Liver (tissue), 10 donors: ENCODE measurements around the gene CCDC78. TPM values are rescaled to one million over a fixed set of nuclear protein-coding genes. Genes with fewer than 3 reads are reported as not detected.

Experiments used
- DNase-seq: peaks from one replicate; pipeline ENCODE4 v3.0.0-alpha.2; 2017; ENCODE audit warnings: low spot score
- H3K27ac ChIP-seq, 2 donors: one replicate each; pipeline ENCODE4 v1.7.0; 2013; ENCODE audit warnings: inconsistent platforms in 2 of 2, low read length in 2 of 2, control low read depth in 1 of 2, low read depth in 1 of 2, mild to moderate bottlenecking in 1 of 2
- H3K27me3 ChIP-seq, 4 donors: one replicate each; pipeline versions ENCODE4 v1.6.1 to v1.7.0; 2013; ENCODE audit warnings: low read length in 3 of 4, inconsistent platforms in 1 of 4, mild to moderate bottlenecking in 1 of 4, moderate library complexity in 1 of 4; ENCODE audit not compliant: control insufficient read depth in 4 of 4, insufficient read depth in 4 of 4
- H3K36me3 ChIP-seq, 4 donors: one replicate each; pipeline versions ENCODE4 v1.6.1 to v1.7.0; 2013; ENCODE audit warnings: low read length in 3 of 4, mild to moderate bottlenecking in 3 of 4, low read depth in 1 of 4, moderate library complexity in 1 of 4; ENCODE audit not compliant: control insufficient read depth in 4 of 4, insufficient read depth in 3 of 4
- H3K4me1 ChIP-seq, 4 donors: one replicate each; pipeline versions ENCODE4 v1.6.1 to v1.7.0; 2013; ENCODE audit warnings: low read length in 3 of 4, mild to moderate bottlenecking in 3 of 4, moderate library complexity in 1 of 4; ENCODE audit not compliant: control insufficient read depth in 4 of 4, insufficient read depth in 4 of 4
- H3K4me3 ChIP-seq, 3 donors: one replicate each; pipeline versions ENCODE4 v1.6.1 to v1.7.0; 2013; ENCODE audit warnings: low read length in 3 of 3, control low read depth in 1 of 3, low read depth in 1 of 3, mild to moderate bottlenecking in 1 of 3
- H3K9ac ChIP-seq, 2 donors: one replicate each; pipeline ENCODE4 v1.7.0; 2013; ENCODE audit warnings: low read length in 2 of 2, mild to moderate bottlenecking in 2 of 2, moderate library complexity in 2 of 2, control low read depth in 1 of 2, low read depth in 1 of 2
- H3K9me3 ChIP-seq, 4 donors: one replicate each; pipeline versions ENCODE4 v1.6.1 to v1.7.0; 2013; ENCODE audit warnings: low read length in 3 of 4; ENCODE audit not compliant: control insufficient read depth in 4 of 4
- NR2F2 ChIP-seq: IDR thresholded peaks from 2 replicates; pipeline ENCODE4 v1.6.1; 2016; ENCODE audit warnings: antibody characterized with exemption
- SP1 ChIP-seq: IDR thresholded peaks from 2 replicates; pipeline ENCODE4 v1.6.1; 2018; ENCODE audit warnings: antibody characterized with exemption, mild to moderate bottlenecking
- YY1 ChIP-seq: IDR thresholded peaks from 2 replicates; pipeline ENCODE4 v1.6.1; 2016; ENCODE audit warnings: antibody characterized with exemption, mild to moderate bottlenecking
- WGBS: extraction: QIAGEN DNeasy Blood & Tissue Kit; methylation state at CpG from one replicate; pipeline ENCODE4 v1.1.7; 2013; 5-methylcytosine and 5-hydroxymethylcytosine counted together
- polyA plus RNA-seq, 2 donors: library from polyadenylated mRNA; stranded (reverse) in 1 of 2; unstranded in 1 of 2; fragments of 200-250 nt in 1 of 2; fragments of >200 nt in 1 of 2; fragmentation: Nextera tagmentation in 1 of 2; extraction: Ambion mirVana in 1 of 2; gene quantifications; one replicate each; pipeline versions ENCODE4 v1.2.1 to v1.2.3, GENCODE V29; 2013 to 2015
- small RNA-seq: library from RNA; depleted of rRNA; stranded (forward); fragments of <200 nt; gene quantifications from one replicate; pipeline ENCODE3, GENCODE V24; 2014
- total RNA-seq, 2 donors: library from RNA; depleted of rRNA; stranded (reverse); fragments of >200 nt; gene quantifications; one replicate each; pipeline ENCODE4 v1.2.3, GENCODE V29; 2014
- donor health status: healthy.
- donor health status: healthy.
- donor health status: healthy.
- donor health status: healthy.
- donor health status: healthy.

The CCDC78 gene
- total and polyA plus RNA-seq, 4 donors: 0.05 to 0.28 (median 0.08) TPM; not detected in 1

DNA sequence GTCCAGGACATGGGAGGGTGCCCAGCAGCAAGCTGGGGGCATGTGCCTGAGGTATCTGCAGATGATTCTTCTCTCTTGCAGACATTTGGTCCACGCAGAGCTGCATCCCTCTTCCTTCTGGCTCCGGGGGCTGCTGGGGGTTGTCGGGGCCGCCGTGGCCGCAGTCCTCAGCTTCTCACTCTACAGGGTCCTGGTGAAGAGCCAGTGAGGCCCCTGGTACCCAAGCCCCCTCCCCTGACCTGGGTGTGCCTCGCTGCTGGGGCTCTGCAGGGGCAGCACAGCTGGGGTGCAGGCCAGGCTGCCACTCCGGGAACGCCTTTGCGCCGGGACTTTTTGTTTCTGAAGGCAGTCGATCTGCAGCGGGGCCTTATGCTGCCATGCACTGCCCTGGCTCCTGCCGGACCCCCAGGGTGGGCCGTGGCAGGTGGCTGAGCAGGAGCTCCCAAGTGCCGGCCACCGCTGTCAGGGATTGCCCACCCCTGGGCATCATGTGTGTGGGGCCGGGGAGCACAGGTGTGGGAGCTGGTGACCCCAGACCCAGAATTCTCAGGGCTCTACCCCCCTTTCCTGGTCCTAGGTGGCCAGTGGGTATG lies 52.7 kb downstream of the CCDC78 start:
- Histone ChIP-seq H3K4me1 (peaks cover 9 to 27% (median 15%) of the 10 kb centered on the region in 4 donors), H3K36me3 (peaks cover 5 to 37% (median 19%) of the 10 kb centered on the region in 4 donors), H3K27me3 (no peaks in the 10 kb centered on the region), H3K9ac (no peak overlapping the region), H3K9me3 (no peaks in the 10 kb centered on the region), H3K4me3 (no peak overlapping the region), H3K27ac (no peak overlapping the region)
- no peak for TF ChIP-seq SP1
- no peak for TF ChIP-seq YY1
- no peak for TF ChIP-seq NR2F2
- 96% methylated on average over 18 of the region's 18 CpGs for WGBS
- no peak for DNase-seq

GRCh38 chr16:672851-673250 lies 53.4 kb downstream of the CCDC78 start:
- Histone ChIP-seq H3K9me3 (no peaks in the 10 kb centered on the region), H3K9ac (no peak overlapping the region), H3K4me3 (no peak overlapping the region), H3K36me3 (peaks cover 5 to 37% (median 19%) of the 10 kb centered on the region in 4 donors), H3K27ac (no peak overlapping the region), H3K4me1 (peaks cover 9 to 28% (median 15%) of the 10 kb centered on the region in 4 donors), H3K27me3 (no peaks in the 10 kb centered on the region)
- TF ChIP-seq SP1: no peak
- no peak for DNase-seq
- WGBS: 95% methylated on average over 21 of the region's 21 CpGs

Small RNA genes within 50 kb of the gene (small RNA-seq; reads per million reads assigned to genes)
- not detected for gene MIR662

Other genes starting within 250 kb of the CCDC78 start
- 10 to 100 TPM; 26.2 to 37.2 TPM for gene CAPN15, start 198.7 kb downstream of the CCDC78 start, total RNA-seq
- 10 to 100 TPM in 1 of 2 donors, 1 to 10 TPM in 1; 5.9 to 17.0 TPM for gene CAPN15, start 198.7 kb downstream of the CCDC78 start, polyA plus RNA-seq
- not detected for gene PRR35, start 166.0 kb downstream of the CCDC78 start, total RNA-seq
- gene PRR35, start 166.0 kb downstream of the CCDC78 start, polyA plus RNA-seq: not detected
- gene NHLRC4, start 159.4 kb downstream of the CCDC78 start, total RNA-seq: 1 to 10 TPM in 1 of 2 donors, under 1 TPM in 1; 0.25 to 7.0 TPM
- under 1 TPM in 1 of 2 donors, not detected in 1; 0.17 TPM for gene NHLRC4, start 159.4 kb downstream of the CCDC78 start, polyA plus RNA-seq
- 100 to 1,000 TPM in 1 of 2 donors, 10 to 100 TPM in 1; 16.8 to 144 TPM for gene PIGQ, start 156.5 kb downstream of the CCDC78 start, total RNA-seq
- 10 to 100 TPM; 18.9 to 22.4 TPM for gene PIGQ, start 156.5 kb downstream of the CCDC78 start, polyA plus RNA-seq
- gene RAB40C, start 136.4 kb downstream of the CCDC78 start, total RNA-seq: 10 to 100 TPM in 1 of 2 donors, 1 to 10 TPM in 1; 7.7 to 11.0 TPM
- gene RAB40C, start 136.4 kb downstream of the CCDC78 start, polyA plus RNA-seq: 10 to 100 TPM in 1 of 2 donors, 1 to 10 TPM in 1; 6.1 to 10.7 TPM
- 1 to 10 TPM in 1 of 2 donors, under 1 TPM in 1; 0.67 to 1.2 TPM for gene WFIKKN1, start 95.5 kb downstream of the CCDC78 start, total RNA-seq
- under 1 TPM; 0.19 to 0.24 TPM for gene WFIKKN1, start 95.5 kb downstream of the CCDC78 start, polyA plus RNA-seq
- gene METTL26, start 90.1 kb downstream of the CCDC78 start, total RNA-seq: 10 to 100 TPM; 26.3 to 28.1 TPM
- gene METTL26, start 90.1 kb downstream of the CCDC78 start, polyA plus RNA-seq: 10 to 100 TPM; 54.6 to 69.1 TPM
- 10 to 100 TPM; 16.3 to 45.5 TPM for gene MCRIP2, start 84.6 kb downstream of the CCDC78 start, total RNA-seq
- gene MCRIP2, start 84.6 kb downstream of the CCDC78 start, polyA plus RNA-seq: 10 to 100 TPM; 77.4 to 97.3 TPM
- gene WDR90, start 77.1 kb downstream of the CCDC78 start, total RNA-seq: 10 to 100 TPM in 1 of 2 donors, 1 to 10 TPM in 1; 10.0 to 13.4 TPM
- 1 to 10 TPM; 4.7 to 5.9 TPM for gene WDR90, start 77.1 kb downstream of the CCDC78 start, polyA plus RNA-seq
- 10 to 100 TPM; 20.8 to 31.0 TPM for gene RHOT2, start 58.3 kb downstream of the CCDC78 start, total RNA-seq
- gene RHOT2, start 58.3 kb downstream of the CCDC78 start, polyA plus RNA-seq: 10 to 100 TPM; 37.5 to 37.9 TPM
- under 1 TPM; 0.67 to 0.84 TPM for gene RHBDL1, start 50.8 kb downstream of the CCDC78 start, total RNA-seq
- gene RHBDL1, start 50.8 kb downstream of the CCDC78 start, polyA plus RNA-seq: under 1 TPM; 0.35 to 0.74 TPM
- 10 to 100 TPM; 32.4 to 38.2 TPM for gene STUB1, start 46.0 kb downstream of the CCDC78 start, total RNA-seq
- 10 to 100 TPM; 62.2 to 74.4 TPM for gene STUB1, start 46.0 kb downstream of the CCDC78 start, polyA plus RNA-seq
- 10 to 100 TPM; 21.2 to 35.8 TPM for gene JMJD8, start 42.1 kb downstream of the CCDC78 start, total RNA-seq
- 10 to 100 TPM; 30.9 to 52.6 TPM for gene JMJD8, start 42.1 kb downstream of the CCDC78 start, polyA plus RNA-seq
- 1 to 10 TPM; 4.4 to 6.7 TPM for gene WDR24, start 36.0 kb downstream of the CCDC78 start, total RNA-seq
- gene WDR24, start 36.0 kb downstream of the CCDC78 start, polyA plus RNA-seq: 1 to 10 TPM; 4.2 to 8.0 TPM
- under 1 TPM in 1 of 2 donors, not detected in 1; under 0.01 TPM for gene FBXL16, start 20.6 kb downstream of the CCDC78 start, total RNA-seq
- gene FBXL16, start 20.6 kb downstream of the CCDC78 start, polyA plus RNA-seq: under 1 TPM in 1 of 2 donors, not detected in 1; 0.14 TPM
- gene METRN, start 11.3 kb downstream of the CCDC78 start, total RNA-seq: 1 to 10 TPM; 5.9 to 8.3 TPM
- 10 to 100 TPM in 1 of 2 donors, 1 to 10 TPM in 1; 4.6 to 22.9 TPM for gene METRN, start 11.3 kb downstream of the CCDC78 start, polyA plus RNA-seq
- gene ANTKMT, start 5.3 kb downstream of the CCDC78 start, total RNA-seq: 10 to 100 TPM; 14.0 to 17.6 TPM
- 10 to 100 TPM; 21.8 to 29.7 TPM for gene ANTKMT, start 5.3 kb downstream of the CCDC78 start, polyA plus RNA-seq
- gene HAGHL, start 663 bp upstream of the CCDC78 start, total RNA-seq: 1 to 10 TPM in 1 of 2 donors, under 1 TPM in 1; 0.67 to 1.1 TPM
- gene HAGHL, start 663 bp upstream of the CCDC78 start, polyA plus RNA-seq: under 1 TPM; 0.25 to 0.32 TPM
- 10 to 100 TPM; 16.9 to 24.3 TPM for gene CIAO3, start 14.6 kb upstream of the CCDC78 start, total RNA-seq
- gene CIAO3, start 14.6 kb upstream of the CCDC78 start, polyA plus RNA-seq: 10 to 100 TPM; 13.2 to 16.0 TPM
- gene MSLN, start 34.3 kb upstream of the CCDC78 start, total RNA-seq: under 1 TPM; 0.08 to 0.65 TPM
- gene MSLN, start 34.3 kb upstream of the CCDC78 start, polyA plus RNA-seq: under 1 TPM in 1 of 2 donors, not detected in 1; 0.03 TPM
- 1 to 10 TPM; 8.2 to 9.7 TPM for gene RPUSD1, start 61.9 kb upstream of the CCDC78 start, total RNA-seq
- gene RPUSD1, start 61.9 kb upstream of the CCDC78 start, polyA plus RNA-seq: 10 to 100 TPM in 1 of 2 donors, 1 to 10 TPM in 1; 4.5 to 10.7 TPM
- 10 to 100 TPM in 1 of 2 donors, 1 to 10 TPM in 1; 5.1 to 15.6 TPM for gene CHTF18, start 62.2 kb upstream of the CCDC78 start, total RNA-seq
- 1 to 10 TPM; 1.7 to 2.6 TPM for gene CHTF18, start 62.2 kb upstream of the CCDC78 start, polyA plus RNA-seq
- gene GNG13, start 74.3 kb upstream of the CCDC78 start, total RNA-seq: not detected
- not detected for gene GNG13, start 74.3 kb upstream of the CCDC78 start, polyA plus RNA-seq
- gene LMF1, start 244.5 kb upstream of the CCDC78 start, total RNA-seq: 10 to 100 TPM in 1 of 2 donors, 1 to 10 TPM in 1; 8.8 to 24.3 TPM
- 10 to 100 TPM; 11.5 to 13.6 TPM for gene LMF1, start 244.5 kb upstream of the CCDC78 start, polyA plus RNA-seq